H1 (cell line): Measurements from ENCODE around the gene MRGPRE. TPM values are rescaled to one million over a fixed set of nuclear protein-coding genes. Genes with fewer than 3 reads are reported as not detected.
A peak's percentile ranks its signal among the peaks of the same experiment; 100 is the strongest.

Source experiments
- CTCF ChIA-PET: fragments of 300-600 bp; sonication (Branson Sonifier 250); formaldehyde crosslinking; loops from one replicate; lab custom pipeline; 2021; ENCODE audit not compliant: partially characterized antibody; lab: Charles Lee
- POLR2A ChIA-PET: fragments of 300-600 bp; sonication (Branson Sonifier 250); formaldehyde crosslinking; loops from one replicate; lab custom pipeline; 2021; ENCODE audit warnings: inconsistent platforms; ENCODE audit not compliant: partially characterized antibody; lab: Charles Lee
- DNase-seq, 2 experiments: peaks; one replicate each; pipeline versions ENCODE4 v3.0.0 to v3.0.0-alpha.2; 2010 to 2022; ENCODE audit warnings: low spot score in 2 of 2, low read depth in 1 of 2, mixed read lengths in 1 of 2
- FAIRE-seq: peaks from 2 replicates; lab custom pipeline; 2011; peaks lifted over from hg19 to GRCh38; lab: Jason Lieb, UNC
- H2AFZ ChIP-seq: 2 replicates; pipeline ENCODE4 v1.8.1; 2012; ENCODE audit warnings: low read length, inconsistent platforms
- H2AK5ac ChIP-seq: 2 replicates; pipeline ENCODE4 v1.6.1; 2013; ENCODE audit warnings: low read depth, low read length
- H2BK120ac ChIP-seq: replicated peaks from 2 replicates; pipeline ENCODE3; 2013; ENCODE audit warnings: low read depth, low read length, inconsistent platforms
- H2BK12ac ChIP-seq: 2 replicates; pipeline ENCODE4 v1.6.1; 2013; ENCODE audit warnings: low read depth, low read length
- H2BK15ac ChIP-seq: 2 replicates; pipeline ENCODE4 v1.6.1; 2013; ENCODE audit warnings: low read length
- H2BK20ac ChIP-seq: 2 replicates; pipeline ENCODE4 v1.6.1; 2013; ENCODE audit warnings: low read length
- H2BK5ac ChIP-seq: 2 replicates; pipeline ENCODE4 v1.6.1; 2013; ENCODE audit warnings: low read depth, low read length
- H3K14ac ChIP-seq: 2 replicates; pipeline ENCODE4 v1.6.1; 2013; ENCODE audit warnings: inconsistent platforms; ENCODE audit not compliant: insufficient read length
- H3K18ac ChIP-seq: 2 replicates; pipeline ENCODE4 v1.6.1; 2013; ENCODE audit warnings: low read length; ENCODE audit errors: extremely low read depth
- H3K23ac ChIP-seq: 2 replicates; pipeline ENCODE4 v1.6.1; 2013; ENCODE audit warnings: inconsistent platforms; ENCODE audit not compliant: insufficient read length
- H3K23me2 ChIP-seq: 2 replicates; pipeline ENCODE4 v1.6.1; 2013; ENCODE audit warnings: low read depth, low read length
- H3K27ac ChIP-seq: 2 replicates; pipeline ENCODE4 v1.6.1; 2011; ENCODE audit warnings: low read depth, low read length, inconsistent platforms
- H3K27me3 ChIP-seq, 4 experiments: replicated peaks in 1 of 4; 1 replicate in 1 of 4; 2 replicates in 3 of 4; pipeline versions ENCODE4 v1.6.1 to v1.8.1; 2011 to 2013; ENCODE audit warnings: low read length in 3 of 4, mild to moderate bottlenecking in 3 of 4, inconsistent platforms in 2 of 4, mixed read lengths in 2 of 4, moderate library complexity in 1 of 4; ENCODE audit not compliant: control insufficient read depth in 3 of 4, insufficient read depth in 3 of 4; ENCODE audit errors: extremely low read depth in 1 of 4
- H3K36me3 ChIP-seq, 4 experiments: 2 replicates each; pipeline versions ENCODE4 v1.6.1 to v1.8.1; 2011 to 2013; ENCODE audit warnings: mild to moderate bottlenecking in 4 of 4, low read length in 3 of 4, moderate library complexity in 2 of 4, control low read depth in 1 of 4, inconsistent platforms in 1 of 4; ENCODE audit not compliant: insufficient read depth in 4 of 4, control insufficient read depth in 2 of 4
- H3K4ac ChIP-seq: replicated peaks from 2 replicates; pipeline ENCODE3; 2013; ENCODE audit warnings: low read length, low read depth, mixed read lengths, inconsistent platforms; ENCODE audit not compliant: insufficient read length
- H3K4me1 ChIP-seq, 4 experiments: replicated peaks in 1 of 4; 1 replicate in 1 of 4; 2 replicates in 3 of 4; pipeline versions ENCODE4 v1.6.1 to v1.8.1; 2011 to 2013; ENCODE audit warnings: low read length in 3 of 4, inconsistent platforms in 2 of 4, mixed read lengths in 1 of 4; ENCODE audit not compliant: insufficient read depth in 4 of 4, control insufficient read depth in 3 of 4
- H3K4me2 ChIP-seq, 2 experiments: 2 replicates each; pipeline versions ENCODE4 v1.6.1 to v1.8.1; 2011 to 2013; ENCODE audit warnings: low read depth in 2 of 2, low read length in 2 of 2, control low read depth in 1 of 2, inconsistent platforms in 1 of 2, mild to moderate bottlenecking in 1 of 2; ENCODE audit not compliant: insufficient read depth in 1 of 2
- H3K4me3 ChIP-seq, 4 experiments: fragments of 200-600, 300-600 bp in 1 of 4; sonication (generic), shearing (Covaris generic), sonication (Bioruptor Twin) in 1 of 4; 2 replicates each; pipeline versions ENCODE4 v1.5.1 to v1.8.1; 2011 to 2016; ENCODE audit warnings: low read length in 4 of 4, low read depth in 3 of 4, control low read depth in 2 of 4, inconsistent platforms in 2 of 4, mild to moderate bottlenecking in 2 of 4, mixed read lengths in 1 of 4, moderate library complexity in 1 of 4; ENCODE audit not compliant: insufficient read depth in 2 of 4; ENCODE audit errors: extremely low read depth in 1 of 4
- H3K56ac ChIP-seq: replicated peaks from 2 replicates; pipeline ENCODE3; 2013; ENCODE audit warnings: low read depth, mild to moderate bottlenecking, mixed read lengths, low read length, inconsistent platforms; ENCODE audit not compliant: insufficient read length
- H3K79me1 ChIP-seq: 2 replicates; pipeline ENCODE4 v1.6.1; 2013; ENCODE audit warnings: low read depth, low read length, control low read depth
- H3K79me2 ChIP-seq, 2 experiments: 2 replicates each; pipeline versions ENCODE4 v1.6.1 to v1.8.1; 2012 to 2013; ENCODE audit warnings: low read length in 2 of 2, mild to moderate bottlenecking in 2 of 2, inconsistent platforms in 1 of 2; ENCODE audit not compliant: insufficient read depth in 2 of 2, control insufficient read depth in 1 of 2
- H3K9ac ChIP-seq, 4 experiments: replicated peaks in 1 of 4; 1 replicate in 1 of 4; 2 replicates in 3 of 4; pipeline versions ENCODE4 v1.6.1 to v1.8.1; 2011 to 2013; ENCODE audit warnings: low read depth in 3 of 4, low read length in 3 of 4, control low read depth in 2 of 4, mild to moderate bottlenecking in 2 of 4, moderate library complexity in 2 of 4, inconsistent platforms in 1 of 4; ENCODE audit errors: extremely low read depth in 1 of 4
- H3K9me3 ChIP-seq, 2 experiments: 2 replicates each; pipeline versions ENCODE4 v1.6.1 to v1.8.1; 2012 to 2013; ENCODE audit warnings: mild to moderate bottlenecking in 2 of 2, moderate library complexity in 2 of 2, control low read depth in 1 of 2, inconsistent platforms in 1 of 2, low read depth in 1 of 2, low read length in 1 of 2, mixed read lengths in 1 of 2; ENCODE audit not compliant: insufficient read depth in 2 of 2
- H4K20me1 ChIP-seq, 2 experiments: replicated peaks in 1 of 2; 2 replicates each; pipeline versions ENCODE3 to v1.8.1; 2011 to 2013; ENCODE audit warnings: inconsistent platforms in 2 of 2, low read length in 2 of 2, mild to moderate bottlenecking in 1 of 2; ENCODE audit not compliant: insufficient read depth in 2 of 2, control insufficient read depth in 1 of 2
- H4K5ac ChIP-seq: 2 replicates; pipeline ENCODE4 v1.6.1; 2013; ENCODE audit warnings: low read length, low read depth, mixed read lengths, inconsistent platforms; ENCODE audit not compliant: insufficient read length
- H4K8ac ChIP-seq: 2 replicates; pipeline ENCODE4 v1.8.0; 2013; ENCODE audit warnings: mild to moderate bottlenecking, moderate library complexity, low read length, inconsistent platforms; ENCODE audit not compliant: insufficient read depth; ENCODE audit errors: extremely low read depth
- H4K91ac ChIP-seq: replicated peaks from 2 replicates; pipeline ENCODE3; 2013; ENCODE audit warnings: low read length, mixed read lengths, inconsistent platforms; ENCODE audit not compliant: insufficient read length
- GABPA ChIP-seq: IDR thresholded peaks from 2 replicates; pipeline ENCODE4 v1.6.1; 2011; ENCODE audit warnings: mild to moderate bottlenecking, low read length, moderate library complexity, borderline replicate concordance; ENCODE audit not compliant: insufficient read depth
- SP4 ChIP-seq: IDR thresholded peaks from 2 replicates; pipeline ENCODE4 v1.6.1; 2012; ENCODE audit warnings: low read length, inconsistent platforms
- WGBS, 2 experiments: shearing (Covaris generic) in 1 of 2; methylation state at CpG; one replicate each; pipeline versions ENCODE4 v1.1.6 to v1.1.7; 2013 to 2015; ENCODE audit warnings: low lambda C conversion rate in 2 of 2, mixed read lengths in 2 of 2, inconsistent platforms in 1 of 2, low coverage in 1 of 2, missing lambda C conversion rate in 1 of 2; ENCODE audit not compliant: insufficient replicate concordance in 2 of 2, insufficient coverage in 1 of 2, insufficient read length in 1 of 2; ENCODE audit errors: extremely low coverage in 1 of 2, missing lambda C conversion rate in 1 of 2; 5-methylcytosine and 5-hydroxymethylcytosine counted together
- polyA plus RNA-seq, 7 experiments: library from polyadenylated mRNA; depleted of rRNA in 3 of 7; stranded (reverse) in 5 of 7; unstranded in 2 of 7; fragments of >200 nt in 5 of 7; fragments of 200-250 nt in 2 of 7; gene quantifications; 1 replicate in 5 of 7; 2 replicates in 1 of 7; 4 replicates in 1 of 7; pipeline versions ENCODE4 v1.2.1 to v1.2.3, GENCODE V29; 2011 to 2013; ENCODE audit warnings: missing spikeins in 2 of 7, mixed read lengths in 2 of 7
- total RNA-seq: library from RNA; stranded (reverse); fragmentation: NEBNext Ultra II Directional; extraction: Animal tissue kit (Norgen Biotek cat#: 25700); gene quantifications from 2 replicates; pipeline ENCODE4 v1.2.1, GENCODE V29; 2021

The MRGPRE gene
- total and polyA plus RNA-seq, 2 of the 8 experiments (the other 6 are each of a cell fraction or from before 2014, with no cell fraction given), result not detected

- H3K4me1 ChIP-seq, result peaks cover 0 to 12% (median 4%) of the 10 kb centered on the region in 4 experiments; a peak in 3 of 7 replicates
- H2BK120ac ChIP-seq, result no peak overlapping the region
- POLR2A ChIA-PET, result no interaction called here
- CTCF ChIA-PET, result interaction anchor here (0.6 to 5.7 kb wide), 31 partner anchors 10 to 180 kb away, joined by 3 to 99 read pairs (median 4); no protein-coding TSS in a partner anchor
- H2AFZ ChIP-seq, result no peak overlapping the region
- H3K79me2 ChIP-seq, result no peaks in the 10 kb centered on the region
- H4K8ac ChIP-seq, result 0 out of 2 replicates have a peak overlapping the region, but pooled peaks have one; percentile 32
- H2BK12ac ChIP-seq, result peak overlapping the region; percentile 27; the same call in 1 of the 2 replicates
- H3K79me1 ChIP-seq, result no peaks in the 10 kb centered on the region
- H2AK5ac ChIP-seq, result peak overlapping the region; percentile 10; the same call in 1 of the 2 replicates
- peak overlapping the region; percentile 60; the same call in 1 of the 2 replicates for H2BK5ac ChIP-seq
- H3K23me2 ChIP-seq, result peaks cover 2% of the 10 kb centered on the region; the same call in 1 of the 2 replicates
- DNase-seq (peak in 1 of 2 experiments; percentile 49), FAIRE-seq (no peak)
- no peaks in the 10 kb centered on the region for H3K36me3 ChIP-seq
- H3K27me3 ChIP-seq, result no peaks in the 10 kb centered on the region
- no peak overlapping the region for H3K18ac ChIP-seq
- no peak overlapping the region for H3K14ac ChIP-seq
- no peak overlapping the region for H3K27ac ChIP-seq
- H2BK20ac ChIP-seq, result peak overlapping the region; percentile 32; the same call in 1 of the 2 replicates
- H3K4me2 ChIP-seq, result no peak overlapping the region
- H3K23ac ChIP-seq, result no peak overlapping the region
- no peak overlapping the region for H3K9ac ChIP-seq
- H4K20me1 ChIP-seq, result no peaks in the 10 kb centered on the region
- H4K5ac ChIP-seq, result no peak overlapping the region
- TF ChIP-seq SP4 (no peak), GABPA (0 out of 2 replicates have a peak, but pooled peaks have one; percentile 10)
- no peak overlapping the region for H3K4ac ChIP-seq
- WGBS, 2 experiments, result 93% methylated on average over 41 of the region's 49 CpGs; no CpG with 5 or more reads in 1 of the 2 experiments
- H3K4me3 ChIP-seq, result no peak overlapping the region
- peak overlapping the region; percentile 76 for H4K91ac ChIP-seq
- no peak overlapping the region for H3K56ac ChIP-seq
- peak overlapping the region; percentile 92; the same call in 1 of the 2 replicates for H2BK15ac ChIP-seq
- H3K9me3 ChIP-seq, result no peaks in the 10 kb centered on the region
Observed at GRCh38 chr11:3217818-3218482, 14.3 kb downstream of the MRGPRE start.
